ENCODE measurements around the gene CHST8.

Gene CHST8

GRCh38 chr19:33622505-33622808 lies 704 bp downstream of the CHST8 start:
- no peaks in the 10 kb centered on the region for H3K9me2 ChIP-seq (replicated peaks; ENCODE audit: low read depth, low read length)
- TF ChIP-seq CTCF (conservative IDR thresholded peaks at IDR 0.05; ENCODE audit: low read length) = no peak
- no peak for TF ChIP-seq EZH2phosphoT487 (IDR thresholded peaks at IDR 0.05; ENCODE audit: borderline replicate concordance)
- H3K9me3 ChIP-seq (ENCODE audit: insufficient read depth, low read depth, low read length) = no peaks in the 10 kb centered on the region
- H3K79me2 ChIP-seq (ENCODE audit: insufficient read depth, low read length) = no peaks in the 10 kb centered on the region
- no peaks in the 10 kb centered on the region for H3F3A ChIP-seq (ENCODE audit: low read depth)
- H3K4me1 ChIP-seq (ENCODE audit: insufficient read depth, low read length, poor library complexity, severe bottlenecking) = no peaks in the 10 kb centered on the region
- H3K9ac ChIP-seq (ENCODE audit: low read depth, low read length, poor library complexity, severe bottlenecking) = no peak overlapping the region
- no peak overlapping the region for H2AFZ ChIP-seq (ENCODE audit: low read length)
- H3K36me3 ChIP-seq (ENCODE audit: insufficient read depth, low read length) = no peaks in the 10 kb centered on the region
- no peaks in the 10 kb centered on the region for H3K27me3 ChIP-seq (ENCODE audit: insufficient read depth, low read length, poor library complexity, severe bottlenecking)
- no peak overlapping the region for H3K4me3 ChIP-seq (ENCODE audit: low read length, poor library complexity, severe bottlenecking)
- no peaks in the 10 kb centered on the region for H4K20me1 ChIP-seq (ENCODE audit: insufficient read depth, low read length, poor library complexity, severe bottlenecking)
- no peak overlapping the region for H3K4me2 ChIP-seq (ENCODE audit: low read depth, low read length, poor library complexity, severe bottlenecking)

DNA sequence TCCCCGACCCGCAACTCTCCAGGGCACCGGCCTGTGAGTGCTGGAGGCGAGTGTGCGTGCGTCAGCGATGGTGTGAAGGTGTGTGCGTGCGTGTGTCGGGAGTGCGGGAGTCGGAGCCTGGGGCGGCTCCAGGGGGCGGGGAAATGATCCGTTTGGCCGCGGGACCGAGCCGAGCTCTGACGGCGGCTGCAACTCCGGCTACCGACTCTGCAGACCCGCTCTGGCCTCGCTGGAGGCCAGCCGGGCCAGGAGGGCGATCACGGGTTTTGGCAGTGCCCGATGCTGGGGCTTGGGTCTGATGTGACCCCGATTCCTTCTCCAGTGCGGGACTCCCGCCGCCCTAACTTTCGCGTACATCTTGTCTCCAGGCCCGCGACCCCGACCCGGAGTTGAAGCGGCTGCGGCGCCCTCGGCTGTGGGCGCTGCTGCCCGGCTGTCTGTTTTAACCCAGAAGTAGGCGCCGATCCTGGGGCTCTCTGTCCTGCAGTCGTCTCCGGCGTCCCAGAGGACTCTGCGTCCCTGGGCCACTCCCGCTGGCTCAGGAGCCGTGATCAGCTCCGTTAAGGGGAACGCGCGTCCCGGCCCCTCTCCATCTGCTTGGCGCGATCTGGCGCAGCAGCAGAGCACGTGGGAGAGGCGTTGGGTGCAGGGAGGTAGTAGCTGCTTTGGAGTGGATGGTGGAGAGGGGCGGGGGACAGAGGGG lies 1.2 kb downstream of the CHST8 start:
- TF ChIP-seq EZH2phosphoT487 (IDR thresholded peaks at IDR 0.05; ENCODE audit: borderline replicate concordance) (no peak), CTCF (conservative IDR thresholded peaks at IDR 0.05; ENCODE audit: low read length) (no peak)
- Histone ChIP-seq H3K4me3 (ENCODE audit: low read length, poor library complexity, severe bottlenecking) (no peak overlapping the region), H4K20me1 (ENCODE audit: insufficient read depth, low read length, poor library complexity, severe bottlenecking) (no peaks in the 10 kb centered on the region), H3K9me3 (ENCODE audit: insufficient read depth, low read depth, low read length) (no peaks in the 10 kb centered on the region), H3K9ac (ENCODE audit: low read depth, low read length, poor library complexity, severe bottlenecking) (no peak overlapping the region), H2AFZ (ENCODE audit: low read length) (no peak overlapping the region), H3F3A (ENCODE audit: low read depth) (no peaks in the 10 kb centered on the region), H3K27me3 (ENCODE audit: insufficient read depth, low read length, poor library complexity, severe bottlenecking) (no peaks in the 10 kb centered on the region), H3K79me2 (ENCODE audit: insufficient read depth, low read length) (no peaks in the 10 kb centered on the region), H3K9me2 (replicated peaks; ENCODE audit: low read depth, low read length) (no peaks in the 10 kb centered on the region), H3K4me1 (ENCODE audit: insufficient read depth, low read length, poor library complexity, severe bottlenecking) (no peaks in the 10 kb centered on the region), H3K4me2 (ENCODE audit: low read depth, low read length, poor library complexity, severe bottlenecking) (no peak overlapping the region), H3K36me3 (ENCODE audit: insufficient read depth, low read length) (no peaks in the 10 kb centered on the region)

DNA sequence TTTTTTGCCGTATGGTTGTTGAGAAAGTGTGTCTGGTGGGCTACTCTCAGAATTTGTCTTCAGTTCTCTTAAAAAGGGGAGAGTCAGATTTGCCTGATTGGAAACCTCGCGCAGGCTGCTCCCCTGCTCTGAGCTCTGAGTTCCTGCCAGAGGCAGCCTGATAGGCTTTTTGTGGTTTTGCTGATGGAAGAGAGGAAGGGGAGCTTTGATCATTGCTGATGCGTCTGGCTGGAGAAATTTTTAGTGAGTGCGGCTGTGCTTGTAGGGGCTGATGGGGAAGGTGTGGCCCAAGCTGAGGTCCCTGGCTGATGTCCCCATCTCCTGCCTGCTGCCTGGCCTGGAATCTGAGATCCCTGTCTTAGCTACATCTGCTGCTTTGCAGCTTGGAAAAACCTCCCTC lies 2.8 kb downstream of the CHST8 start:
- H3K79me2 ChIP-seq (ENCODE audit: insufficient read depth, low read length) = no peaks in the 10 kb centered on the region
- no peaks in the 10 kb centered on the region for H3K27me3 ChIP-seq (ENCODE audit: insufficient read depth, low read length, poor library complexity, severe bottlenecking)
- no peak overlapping the region for H3K4me3 ChIP-seq (ENCODE audit: low read length, poor library complexity, severe bottlenecking)
- TF ChIP-seq EZH2phosphoT487 (IDR thresholded peaks at IDR 0.05; ENCODE audit: borderline replicate concordance) (no peak), CTCF (conservative IDR thresholded peaks at IDR 0.05; ENCODE audit: low read length) (no peak)
- no peaks in the 10 kb centered on the region for H3K9me2 ChIP-seq (replicated peaks; ENCODE audit: low read depth, low read length)
- no peaks in the 10 kb centered on the region for H3K4me1 ChIP-seq (ENCODE audit: insufficient read depth, low read length, poor library complexity, severe bottlenecking)
- H3F3A ChIP-seq (ENCODE audit: low read depth) = no peaks in the 10 kb centered on the region
- no peaks in the 10 kb centered on the region for H3K36me3 ChIP-seq (ENCODE audit: insufficient read depth, low read length)
- no peaks in the 10 kb centered on the region for H3K9me3 ChIP-seq (ENCODE audit: insufficient read depth, low read depth, low read length)
- H2AFZ ChIP-seq (ENCODE audit: low read length) = no peak overlapping the region
- no peak overlapping the region for H3K4me2 ChIP-seq (ENCODE audit: low read depth, low read length, poor library complexity, severe bottlenecking)
- no peak overlapping the region for H3K9ac ChIP-seq (ENCODE audit: low read depth, low read length, poor library complexity, severe bottlenecking)
- no peaks in the 10 kb centered on the region for H4K20me1 ChIP-seq (ENCODE audit: insufficient read depth, low read length, poor library complexity, severe bottlenecking)

Data from Loucy (cell line).